Measurements from ENCODE around the gene RPUSD4.

The RPUSD4 gene

DNA sequence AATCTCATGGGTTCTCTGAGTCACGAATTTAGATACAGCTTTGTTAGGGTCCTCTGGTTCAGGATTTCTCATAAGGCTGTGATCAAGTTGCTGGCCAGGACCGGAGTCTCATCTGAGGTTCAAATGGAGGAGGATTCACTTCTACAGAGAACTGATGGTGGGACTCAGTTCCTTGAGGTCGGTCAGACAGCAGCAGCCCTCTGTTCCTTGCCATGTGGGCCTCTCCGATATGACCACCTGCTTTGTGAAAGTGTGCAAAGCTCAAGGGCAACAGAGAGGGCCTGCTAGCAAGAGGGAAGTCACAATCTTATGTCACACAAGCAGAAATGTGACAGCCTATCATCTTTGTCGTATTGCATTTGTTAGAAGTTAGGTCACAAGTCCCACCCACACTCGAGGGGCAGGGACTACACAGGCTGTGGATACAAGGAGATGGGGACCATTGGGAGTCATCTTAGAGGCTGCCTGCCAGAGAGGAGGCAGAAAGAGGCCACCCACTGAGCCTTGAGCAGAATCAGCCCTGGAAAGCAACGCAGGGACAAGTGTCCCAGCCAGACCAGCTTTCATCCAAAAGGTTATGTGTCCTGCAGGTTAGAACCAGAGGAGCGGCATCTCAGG lies 34.5 kb downstream of the RPUSD4 start:
- DNase-seq, result no peak

DNA sequence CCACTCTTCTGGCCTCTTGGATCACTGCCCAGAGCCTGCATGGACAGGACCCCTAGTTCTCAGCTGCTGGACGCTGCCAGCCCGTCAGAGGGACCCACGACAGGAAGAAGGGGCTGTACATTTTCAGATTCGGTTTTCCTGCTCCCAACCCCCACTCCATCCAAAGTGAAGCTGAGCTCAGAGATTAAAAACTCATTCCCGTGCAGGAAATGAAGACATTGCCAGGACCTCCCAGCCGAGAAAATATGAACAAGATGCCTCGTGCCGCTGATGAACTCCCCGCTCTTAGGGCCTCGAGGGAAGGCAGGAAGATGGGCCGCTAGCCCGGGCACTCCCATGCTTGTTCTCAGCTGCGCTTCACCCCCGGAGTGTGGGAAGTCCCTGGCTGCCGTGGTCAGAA lies 36.1 kb downstream of the RPUSD4 start:
- no peak for DNase-seq

DNA sequence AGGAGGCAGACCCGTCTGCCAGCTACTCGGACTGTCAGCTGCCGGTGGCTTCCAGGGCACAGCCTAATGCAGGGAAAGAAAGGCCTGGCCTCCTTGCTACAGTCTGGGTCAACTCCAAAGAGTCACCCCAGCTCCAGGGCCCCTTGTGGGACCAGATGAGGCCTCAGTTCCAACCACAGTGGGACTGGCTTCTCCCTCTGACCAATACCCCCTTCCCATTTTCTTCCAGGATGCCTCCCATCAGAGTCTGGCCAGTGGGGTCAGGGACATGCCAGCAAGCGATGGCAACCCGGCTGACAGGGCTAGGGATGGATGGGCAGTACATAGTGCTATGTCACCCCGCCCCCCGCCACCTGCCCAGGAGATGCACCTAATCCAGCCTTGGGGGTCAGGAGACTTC lies 36.6 kb downstream of the RPUSD4 start:
- no peak for DNase-seq

DNA sequence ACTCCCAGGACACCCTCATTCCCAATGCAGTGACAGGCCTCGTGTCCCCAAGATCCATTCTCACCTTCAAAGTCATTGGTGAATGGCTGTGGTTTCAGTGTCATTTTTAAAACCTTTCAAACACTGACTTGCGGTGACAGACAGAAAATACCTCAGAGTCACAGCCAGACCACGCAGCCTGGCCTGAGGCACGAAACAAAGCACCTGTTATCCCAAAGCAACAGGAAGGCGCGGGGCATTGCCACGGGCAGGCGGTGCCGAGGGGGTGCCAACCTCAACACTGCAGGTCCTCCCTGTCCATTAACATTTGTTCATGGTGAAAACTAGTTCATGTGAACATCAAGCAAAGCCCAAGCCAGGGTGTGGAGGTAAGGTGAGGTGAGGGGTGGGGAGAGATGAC lies 38.2 kb downstream of the RPUSD4 start:
- DNase-seq, result no peak

DNA sequence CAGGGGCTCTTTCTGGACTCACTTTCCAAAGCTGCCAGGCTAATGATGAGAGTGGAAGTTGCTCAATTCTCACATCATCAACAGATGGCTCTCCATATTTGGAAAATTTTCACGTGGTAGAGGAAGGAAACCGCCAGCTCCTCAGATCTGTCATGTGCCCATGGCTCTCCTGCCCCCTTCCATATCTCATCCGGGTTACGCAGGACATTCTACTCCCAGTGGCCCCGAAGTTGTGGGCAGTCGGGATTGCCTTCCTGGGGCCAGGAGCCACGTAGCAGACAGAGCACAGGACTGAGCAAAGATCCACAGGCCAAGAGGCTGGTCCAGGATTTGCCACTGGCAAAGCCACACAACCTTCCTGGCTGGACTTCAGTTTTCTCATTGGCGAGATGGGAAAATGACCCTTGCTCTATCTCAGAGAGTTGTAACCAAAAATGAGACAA lies 38.8 kb downstream of the RPUSD4 start:
- DNase-seq, result no peak

- DNase-seq, result no peak
These were observed 42.2 kb downstream of the RPUSD4 start for GRCh38 chr11:126169291-126169690.

- no peak for DNase-seq
These were observed 44.0 kb downstream of the RPUSD4 start for GRCh38 chr11:126167488-126167887.

DNA sequence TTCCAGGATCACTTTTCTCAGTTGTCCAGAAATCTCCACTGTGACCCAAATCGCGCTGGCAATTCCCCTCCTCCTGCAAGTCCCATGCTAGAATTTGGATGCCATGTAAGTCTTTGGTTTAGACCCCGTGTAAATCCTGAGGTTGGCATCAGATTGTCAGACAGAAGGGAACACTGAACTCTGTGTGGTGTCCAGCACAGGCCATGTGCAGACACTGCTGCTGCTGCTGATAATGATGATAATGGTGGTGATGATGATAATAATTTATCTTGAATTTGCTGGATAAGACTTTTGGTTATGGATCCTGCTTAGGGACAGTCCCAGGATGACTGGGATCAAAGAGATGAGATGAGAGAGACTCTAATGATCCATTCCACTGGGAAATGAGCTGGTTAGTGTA lies 45.0 kb downstream of the RPUSD4 start:
- no peak for DNase-seq

- DNase-seq, result no peak
These were observed 45.7 kb downstream of the RPUSD4 start for GRCh38 chr11:126165757-126166156.

DNA sequence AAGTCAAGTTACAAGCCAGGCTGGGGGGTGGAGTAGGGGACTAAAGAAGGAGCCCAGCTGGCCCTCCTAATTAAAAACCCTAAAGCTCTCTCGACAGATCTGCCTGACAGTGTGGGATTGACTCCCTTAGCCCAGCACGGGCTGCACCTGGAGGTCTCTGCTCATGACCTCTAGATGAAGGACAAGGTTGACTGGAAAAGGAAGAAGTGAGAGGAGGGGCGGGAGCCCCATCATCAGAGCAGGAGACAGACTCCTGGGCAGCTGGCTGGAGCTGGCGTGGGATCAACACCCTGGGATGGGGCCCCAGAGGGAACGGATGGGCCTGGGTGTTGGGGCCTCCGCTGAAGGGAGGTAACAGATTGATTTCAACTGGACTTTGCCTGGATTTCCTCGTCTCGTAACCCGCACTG lies 46.1 kb downstream of the RPUSD4 start:
- no peak for DNase-seq

DNA sequence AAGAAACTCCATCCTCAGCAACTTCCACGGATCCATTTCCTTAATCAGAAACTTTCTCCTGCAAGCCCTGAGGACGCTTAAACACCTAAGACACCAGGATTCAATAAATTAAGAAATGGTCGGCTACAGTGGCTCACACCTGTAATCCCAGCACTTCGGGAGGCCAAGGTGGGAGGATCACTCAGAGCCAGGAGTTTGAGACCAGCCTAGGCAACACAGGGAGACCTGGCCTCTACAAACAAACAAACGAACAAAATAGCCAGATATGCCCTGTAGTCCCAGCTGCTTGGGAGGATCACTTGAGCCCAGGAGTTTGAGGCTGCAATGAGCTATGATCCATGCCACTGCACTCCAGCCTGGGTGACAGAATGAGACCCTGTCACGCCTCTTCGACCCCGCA lies 46.7 kb downstream of the RPUSD4 start:
- no peak for DNase-seq

DNA sequence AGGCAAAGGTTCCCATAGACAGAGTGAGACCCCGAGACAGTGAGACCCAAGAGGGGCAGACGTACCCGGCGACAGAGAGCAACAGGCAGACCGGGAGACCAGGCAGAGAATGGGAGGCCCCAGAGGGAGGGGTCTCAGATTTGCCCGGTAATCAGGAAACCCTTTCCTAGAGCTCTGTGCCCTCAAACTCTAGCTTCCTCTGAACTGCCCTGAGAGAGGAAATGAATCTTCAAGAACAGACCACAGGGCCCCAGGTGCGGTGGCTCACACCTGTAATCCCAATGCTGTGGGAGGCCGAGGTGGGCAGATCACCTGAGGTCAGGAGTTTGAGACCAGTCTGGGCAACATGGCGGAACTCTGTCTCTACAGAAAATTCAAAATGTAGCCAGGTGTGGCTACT lies 47.7 kb downstream of the RPUSD4 start:
- DNase-seq, result no peak

DNA sequence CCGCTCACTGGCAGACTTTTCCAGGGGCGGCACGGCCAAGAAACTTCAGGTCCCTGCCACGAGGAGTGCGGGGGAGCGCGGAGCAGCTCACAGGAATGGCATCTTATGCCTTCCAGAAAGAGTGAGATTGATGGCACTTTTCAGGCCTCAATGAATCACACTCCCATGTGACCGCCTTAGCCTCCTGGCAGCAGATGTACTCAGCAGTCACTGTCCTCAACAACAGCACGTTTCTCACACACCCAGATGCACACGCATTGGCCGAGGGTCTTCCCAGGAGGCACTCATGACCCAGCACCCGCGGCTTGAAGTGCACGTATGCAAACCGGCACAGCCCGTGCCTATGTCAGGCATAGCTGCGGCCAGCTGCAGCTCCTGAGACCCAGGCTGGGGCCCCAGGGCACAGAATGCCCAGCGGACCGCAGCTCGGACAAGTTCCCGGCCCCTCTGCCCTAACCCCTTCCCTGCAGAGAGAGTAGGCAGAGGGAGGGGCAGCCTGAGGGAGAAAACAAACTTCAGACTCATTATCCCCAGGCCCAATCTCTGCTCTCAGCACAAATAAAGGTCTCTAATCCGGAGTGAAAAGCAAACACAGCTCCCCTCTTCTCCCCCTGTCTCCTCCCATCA lies 48.3 kb downstream of the RPUSD4 start:
- DNase-seq, result peak; percentile 54

DNA sequence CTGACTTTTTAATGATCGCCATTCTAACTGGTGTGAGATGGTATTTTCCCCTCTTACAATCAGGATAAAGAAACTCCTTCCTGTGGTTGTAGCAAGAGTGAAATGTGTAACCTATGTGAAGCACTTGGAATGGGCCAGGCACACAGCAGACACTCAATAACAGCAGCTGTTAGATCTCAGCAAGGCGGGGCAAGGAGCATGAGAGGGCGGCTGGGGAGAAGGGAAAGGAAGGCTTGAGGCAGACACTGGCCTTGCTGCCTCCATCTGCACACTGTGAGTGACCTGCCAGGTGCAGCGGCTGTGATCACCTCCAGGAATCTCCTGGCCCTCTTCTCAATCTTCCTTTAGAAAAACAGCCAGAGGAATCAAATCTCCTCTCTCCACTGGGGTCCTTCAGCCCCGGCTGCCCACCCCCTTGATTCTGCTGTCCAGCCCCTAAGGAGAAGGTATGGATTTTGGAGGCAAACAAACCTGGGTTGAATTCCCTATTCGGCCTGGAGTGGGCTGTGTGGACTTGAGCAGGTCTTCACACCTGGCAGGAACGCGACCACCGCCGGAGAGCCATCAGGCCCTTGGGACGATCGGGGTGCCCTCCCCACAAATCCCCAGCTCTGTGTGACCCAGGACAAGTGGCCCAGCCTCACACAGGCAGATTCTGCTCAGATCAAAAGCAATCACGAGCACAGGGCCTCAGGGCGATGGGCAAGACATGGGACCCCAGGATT lies 49.0 kb downstream of the RPUSD4 start:
- DNase-seq, result no peak

DNA sequence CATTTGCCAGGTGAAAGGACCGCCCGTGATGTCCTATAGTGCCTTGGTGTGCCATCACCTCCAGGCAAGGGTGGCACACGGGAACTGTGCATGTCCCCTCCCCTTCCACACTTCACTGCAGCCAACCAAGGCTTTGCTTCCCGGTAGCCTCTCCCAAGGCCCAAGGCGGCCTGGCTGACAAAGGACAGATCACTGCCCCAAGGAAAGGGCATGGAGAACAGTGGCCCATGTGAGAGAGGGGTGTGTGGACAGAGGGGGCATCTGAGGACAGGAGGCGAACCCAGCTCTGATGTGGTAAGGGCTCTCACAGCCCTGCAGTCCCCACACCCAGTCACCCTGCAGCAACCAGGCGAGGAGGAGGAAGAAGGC lies 50.4 kb downstream of the RPUSD4 start:
- DNase-seq, result no peak

DNA sequence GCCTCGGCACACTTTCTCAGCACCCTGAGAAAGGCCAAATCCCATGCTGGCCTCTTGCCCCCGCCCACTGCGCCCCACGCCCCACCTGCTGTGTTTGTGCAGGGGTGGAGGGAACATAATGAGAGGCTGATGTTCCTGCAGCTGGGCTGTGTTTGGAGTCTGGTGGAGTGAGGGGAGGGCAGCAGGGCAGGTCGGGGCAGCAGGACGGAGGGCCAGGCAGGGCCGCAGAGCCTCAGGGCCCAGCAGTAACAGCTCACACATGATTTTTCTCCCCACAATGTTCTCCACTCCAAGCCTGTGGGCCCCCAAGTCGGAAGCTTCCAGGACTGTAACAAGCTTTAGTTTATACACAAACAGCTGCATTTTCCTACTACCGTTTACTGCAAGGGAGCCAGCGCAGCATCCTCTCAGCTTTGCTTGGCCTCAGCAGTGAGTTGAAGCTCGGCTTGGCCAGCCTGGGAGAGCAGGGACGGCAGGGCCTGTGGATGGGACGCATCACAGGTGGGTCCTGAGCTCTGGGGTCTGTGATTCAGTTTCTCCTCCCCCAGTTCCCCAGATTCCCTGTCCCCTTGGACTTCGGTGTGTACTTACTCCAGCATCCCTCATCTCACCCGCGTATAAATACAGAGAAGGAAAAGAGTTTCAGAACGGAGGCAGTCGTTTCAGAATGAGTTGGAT lies 51.0 kb downstream of the RPUSD4 start:
- no peak for DNase-seq

- DNase-seq, result no peak
These were observed 51.6 kb downstream of the RPUSD4 start for GRCh38 chr11:126159719-126160344.

GRCh38 chr11:126158054-126158791 lies 53.2 kb downstream of the RPUSD4 start:
- DNase-seq, result no peak

DNA sequence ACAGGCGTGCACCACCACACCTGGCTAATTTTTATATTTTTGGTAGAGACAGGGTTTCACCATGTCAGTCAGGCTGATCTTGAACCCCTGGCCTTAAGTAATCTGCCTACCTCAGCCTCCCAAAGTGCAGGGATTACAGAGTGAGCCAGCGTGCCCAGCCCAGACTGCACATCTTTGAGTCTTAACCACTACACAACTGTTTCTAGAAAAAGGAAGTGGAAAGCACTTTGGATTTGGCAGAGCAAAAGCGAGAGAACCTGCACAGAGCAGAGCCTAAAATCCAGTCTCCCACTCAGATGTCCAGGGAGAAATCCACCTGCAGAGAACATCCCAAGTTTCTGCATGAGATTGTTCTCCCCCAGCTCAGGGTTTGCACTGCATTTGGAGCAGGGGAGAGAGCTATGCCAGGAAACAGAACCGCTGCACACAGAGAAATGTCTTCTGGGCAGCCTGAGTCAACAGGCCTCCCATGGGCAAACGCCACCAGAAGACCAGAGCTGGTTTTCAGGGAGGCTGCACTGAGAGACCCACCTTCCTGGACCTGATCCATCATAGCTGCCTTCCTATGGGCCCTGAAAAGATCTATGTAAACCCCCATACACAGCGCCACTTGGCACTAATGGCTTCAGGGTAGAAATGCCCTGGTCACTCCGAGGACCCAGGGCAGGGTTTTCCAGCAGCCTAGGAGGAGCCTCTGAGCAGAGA lies 54.0 kb downstream of the RPUSD4 start:
- no peak for DNase-seq

GRCh38 chr11:126156814-126157213 lies 54.6 kb downstream of the RPUSD4 start:
- no peak for DNase-seq

DNA sequence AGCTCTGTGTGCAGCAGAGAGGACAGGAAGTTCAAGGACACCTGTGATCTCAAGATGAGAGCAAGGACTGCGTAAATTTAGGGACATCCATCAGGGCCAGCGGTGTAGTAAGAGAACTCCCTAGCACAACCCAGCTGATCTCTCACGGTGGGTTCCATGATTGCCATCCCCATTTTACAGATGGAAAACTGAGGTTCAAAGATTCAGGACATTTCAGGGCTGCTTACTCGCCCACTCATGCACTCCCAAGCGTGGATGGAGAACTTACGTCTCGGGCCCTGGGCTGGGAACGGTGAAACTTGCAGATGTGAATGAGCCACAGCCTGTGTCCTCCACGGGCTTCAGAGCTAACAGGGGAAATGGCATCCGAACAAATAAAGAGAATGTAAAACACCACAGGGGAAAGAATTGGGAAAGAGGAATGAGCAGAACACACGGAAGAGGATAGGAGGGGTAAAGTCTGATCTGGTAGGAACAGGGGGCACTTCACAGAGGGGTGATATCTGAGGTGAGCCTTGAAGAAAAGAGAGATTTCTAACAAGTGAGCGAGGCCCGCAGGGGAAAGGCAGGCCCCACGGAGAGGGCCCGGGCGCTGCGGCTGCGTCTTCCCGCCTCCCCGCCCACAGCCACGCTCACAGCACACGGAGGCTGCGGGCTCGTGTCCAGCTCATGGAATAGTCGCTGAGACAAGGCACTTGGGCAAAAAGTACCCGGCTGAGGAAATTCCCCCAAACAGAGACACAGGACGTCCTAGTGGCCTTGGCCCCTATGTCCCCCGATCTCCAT lies 55.9 kb downstream of the RPUSD4 start:
- no peak for DNase-seq
